Endothelial cell of umbilical vein (primary cell): ENCODE results near the gene GFOD1.

Experiments used
- EZH2 ChIP-seq: IDR thresholded peaks from 2 replicates; pipeline ENCODE4 v1.6.1; 2012; ENCODE audit warnings: borderline replicate concordance, low read depth, mild to moderate bottlenecking, moderate library complexity, low read length, inconsistent platforms; ENCODE audit not compliant: severe bottlenecking
- MAX ChIP-seq: IDR thresholded peaks from 2 replicates; pipeline ENCODE4 v1.6.1; 2011; ENCODE audit not compliant: insufficient read depth, insufficient read length
- POLR2A ChIP-seq: IDR thresholded peaks from 2 replicates; pipeline ENCODE4 v1.6.1; 2012; ENCODE audit warnings: low read depth, mild to moderate bottlenecking, control low read depth, low read length

GRCh38 chr6:13474360-13474759 lies 13.0 kb downstream of the GFOD1 start:
- no peak for TF ChIP-seq MAX
- TF ChIP-seq EZH2: no peak
- TF ChIP-seq POLR2A: no peak
